ENCODE results near the gene NGFR.

NGFR gene

DNA sequence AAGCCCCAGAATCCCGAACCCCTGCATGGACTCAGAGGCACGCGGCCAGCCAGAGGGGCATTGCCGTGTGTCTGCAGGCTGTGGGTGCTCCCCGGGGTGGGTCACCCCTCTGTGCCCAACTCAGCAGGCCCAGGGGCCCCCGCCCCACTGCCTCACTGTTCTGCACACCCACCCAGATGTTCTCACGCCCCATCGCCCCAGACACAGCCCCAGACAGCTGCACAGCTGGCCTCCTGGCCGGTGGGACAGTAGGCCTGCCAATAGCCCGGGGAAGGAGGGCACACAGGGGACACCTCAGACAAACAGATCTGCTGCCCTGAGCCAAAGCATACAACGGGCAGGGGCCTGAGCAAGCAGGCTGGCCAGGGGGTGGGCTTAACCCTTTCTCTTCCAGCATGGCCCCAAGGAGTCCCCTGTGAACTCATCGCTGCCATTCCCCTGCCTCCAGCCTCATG lies 53.0 kb downstream of the NGFR start:
- H4K20me1 ChIP-seq (ENCODE audit: control insufficient read depth, insufficient read depth, low read depth, low read length) = no peaks in the 10 kb centered on the region
- H3K79me2 ChIP-seq (ENCODE audit: control insufficient read depth, low read length) = no peaks in the 10 kb centered on the region
- no peaks in the 10 kb centered on the region for H3K36me3 ChIP-seq (ENCODE audit: control insufficient read depth, low read length)
- H3K9me3 ChIP-seq (ENCODE audit: control insufficient read depth, insufficient read depth, low read length) = no peaks in the 10 kb centered on the region
- TF ChIP-seq CTCF (IDR thresholded peaks at IDR 0.05; ENCODE audit: low read depth, low read length, poor library complexity, severe bottlenecking) (no peak), EZH2phosphoT487 (IDR thresholded peaks at IDR 0.05; ENCODE audit: borderline replicate concordance, low read length) (no peak)
- H3K9me2 ChIP-seq (replicated peaks; ENCODE audit: control insufficient read depth, low read length) = no peaks in the 10 kb centered on the region
- H3K4me1 ChIP-seq (ENCODE audit: control insufficient read depth, low read length) = peaks cover 6% of the 10 kb centered on the region
- no peaks in the 10 kb centered on the region for H3K27me3 ChIP-seq (ENCODE audit: control insufficient read depth, low read length)
- H3F3A ChIP-seq (ENCODE audit: control insufficient read depth, insufficient read depth) = no peaks in the 10 kb centered on the region
- no peak overlapping the region for H3K4me2 ChIP-seq (ENCODE audit: low read length)
- no peak overlapping the region for H3K27ac ChIP-seq (ENCODE audit: low read depth, low read length)
- H3K4me3 ChIP-seq (ENCODE audit: low read length) = no peak overlapping the region

DNA sequence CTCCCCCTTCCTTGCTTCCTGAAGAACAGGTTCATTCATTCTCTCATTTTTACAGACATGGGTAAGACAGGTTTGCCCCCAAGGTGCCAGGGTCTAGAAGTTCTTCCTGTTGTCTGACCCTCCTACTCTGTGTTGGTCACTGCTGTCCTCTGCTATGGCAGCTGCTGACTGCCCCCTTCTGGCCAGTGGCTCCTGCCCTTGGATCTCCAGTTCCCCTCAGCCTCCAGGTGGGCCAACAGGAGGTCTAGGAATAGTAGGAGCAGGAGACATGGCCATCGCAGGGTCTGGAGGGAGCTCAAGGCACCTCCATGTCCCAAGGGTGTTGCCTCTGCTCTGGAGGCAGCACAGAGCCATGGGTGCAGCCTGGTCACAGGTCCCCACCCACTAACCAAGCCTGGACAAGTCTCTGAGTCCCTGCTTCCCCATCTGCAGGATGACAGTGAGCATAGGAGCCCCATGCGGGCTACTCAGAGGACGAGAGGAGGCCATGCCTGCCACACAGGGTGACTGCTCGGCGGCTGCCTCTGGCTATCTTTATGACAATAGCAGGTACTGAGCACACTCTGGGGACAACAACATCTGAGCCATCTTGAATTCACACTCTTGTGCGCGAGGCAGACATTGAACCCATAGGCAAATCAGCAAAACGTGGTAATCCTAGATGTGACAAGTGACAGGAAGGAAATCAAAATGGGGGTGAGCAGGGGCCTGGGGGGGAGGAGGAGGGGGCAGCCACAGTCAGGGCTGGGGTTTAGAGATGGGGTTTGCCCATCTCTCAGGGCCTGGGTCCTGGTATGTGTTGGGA lies 53.6 kb downstream of the NGFR start:
- H3K27me3 ChIP-seq (ENCODE audit: control insufficient read depth, low read length) = no peaks in the 10 kb centered on the region
- no peaks in the 10 kb centered on the region for H4K20me1 ChIP-seq (ENCODE audit: control insufficient read depth, insufficient read depth, low read depth, low read length)
- peaks cover 6% of the 10 kb centered on the region for H3K4me1 ChIP-seq (ENCODE audit: control insufficient read depth, low read length)
- no peak overlapping the region for H3K4me3 ChIP-seq (ENCODE audit: low read length)
- H3K4me2 ChIP-seq (ENCODE audit: low read length) = no peak overlapping the region
- TF ChIP-seq EZH2phosphoT487 (IDR thresholded peaks at IDR 0.05; ENCODE audit: borderline replicate concordance, low read length) = no peak
- TF ChIP-seq CTCF (IDR thresholded peaks at IDR 0.05; ENCODE audit: low read depth, low read length, poor library complexity, severe bottlenecking) = peak; percentile 27
- H3K9me3 ChIP-seq (ENCODE audit: control insufficient read depth, insufficient read depth, low read length) = no peaks in the 10 kb centered on the region
- H3K36me3 ChIP-seq (ENCODE audit: control insufficient read depth, low read length) = no peaks in the 10 kb centered on the region
- H3K27ac ChIP-seq (ENCODE audit: low read depth, low read length) = no peak overlapping the region
- H3F3A ChIP-seq (ENCODE audit: control insufficient read depth, insufficient read depth) = no peaks in the 10 kb centered on the region
- H3K9me2 ChIP-seq (replicated peaks; ENCODE audit: control insufficient read depth, low read length) = no peaks in the 10 kb centered on the region
- H3K79me2 ChIP-seq (ENCODE audit: control insufficient read depth, low read length) = no peaks in the 10 kb centered on the region

GRCh38 chr17:49549311-49549605 lies 54.2 kb downstream of the NGFR start:
- Histone ChIP-seq H3K36me3 (ENCODE audit: control insufficient read depth, low read length) (no peaks in the 10 kb centered on the region), H4K20me1 (ENCODE audit: control insufficient read depth, insufficient read depth, low read depth, low read length) (no peaks in the 10 kb centered on the region), H3K4me2 (ENCODE audit: low read length) (no peak overlapping the region)

More at GRCh38 chr17:49549311-49549605, 54.2 kb downstream of the NGFR start:
- Histone ChIP-seq H3K4me3 (ENCODE audit: low read length) (no peak overlapping the region), H3K9me2 (replicated peaks; ENCODE audit: control insufficient read depth, low read length) (no peaks in the 10 kb centered on the region), H3F3A (ENCODE audit: control insufficient read depth, insufficient read depth) (no peaks in the 10 kb centered on the region), H3K27me3 (ENCODE audit: control insufficient read depth, low read length) (no peaks in the 10 kb centered on the region), H3K27ac (ENCODE audit: low read depth, low read length) (no peak overlapping the region), H3K9me3 (ENCODE audit: control insufficient read depth, insufficient read depth, low read length) (no peaks in the 10 kb centered on the region), H3K4me1 (ENCODE audit: control insufficient read depth, low read length) (peaks cover 6% of the 10 kb centered on the region), H3K79me2 (ENCODE audit: control insufficient read depth, low read length) (no peaks in the 10 kb centered on the region)
- TF ChIP-seq EZH2phosphoT487 (IDR thresholded peaks at IDR 0.05; ENCODE audit: borderline replicate concordance, low read length) = no peak
